Breast epithelium (tissue), 4 donors: ENCODE measurements around the gene SIGLEC10. TPM values are rescaled to one million over a fixed set of nuclear protein-coding genes. Genes with fewer than 3 reads are reported as not detected.
"Not testable (repeated sequence)": the region's sequence is repeated elsewhere in the genome, so short reads cannot be mapped to it uniquely, and the experiment has no call there.

ENCODE experiments used
- DNase-seq, 2 donors: peaks; one replicate each; pipeline ENCODE4 v3.0.0-alpha.2; 2019; ENCODE audit warnings: low spot score in 2 of 2
- H3K27ac ChIP-seq, 2 donors: fragments of 200-600 bp; sonication (generic) in 1 of 2; one replicate each; pipeline ENCODE4 v1.5.1; 2016 to 2019; ENCODE audit warnings: mild to moderate bottlenecking in 1 of 2
- H3K27me3 ChIP-seq, 2 donors: fragments of 200-600 bp; sonication (generic) in 1 of 2; one replicate each; pipeline versions ENCODE4 v1.5.1 to v1.6.0; 2017 to 2019; ENCODE audit warnings: control low read depth in 1 of 2, mild to moderate bottlenecking in 1 of 2
- H3K36me3 ChIP-seq: fragments of 200-600 bp; one replicate; pipeline ENCODE4 v1.5.1; 2019
- H3K4me1 ChIP-seq, 2 donors: fragments of 200-600 bp; sonication (generic); one replicate each; pipeline ENCODE4 v1.5.1; 2016 to 2019; ENCODE audit warnings: control low read depth in 1 of 2
- H3K4me3 ChIP-seq, 3 donors: fragments of 200-600 bp; sonication (generic); 1 replicate in 2 of 3; 2 replicates in 1 of 3; pipeline ENCODE4 v1.5.1; 2016 to 2019; ENCODE audit warnings: mild to moderate bottlenecking in 3 of 3, moderate library complexity in 2 of 3
- H3K9me3 ChIP-seq, 2 donors: fragments of 200-600 bp; sonication (generic) in 1 of 2; one replicate each; pipeline ENCODE4 v1.5.1; 2016 to 2019; ENCODE audit warnings: control low read depth in 1 of 2
- POLR2A ChIP-seq: fragments of 450-650 bp; IDR thresholded peaks from one replicate; pipeline ENCODE4 v1.6.1; 2016; ENCODE audit warnings: antibody characterized with exemption, mild to moderate bottlenecking, moderate library complexity
- POLR2AphosphoS5 ChIP-seq, 3 donors: sonication (generic); formaldehyde crosslinking; IDR thresholded peaks; one replicate each; pipeline ENCODE4 v1.6.1; 2017; ENCODE audit warnings: antibody characterized with exemption in 3 of 3
- intact Hi-C: fragments of 100-400 bp; cut with DNase I; formaldehyde crosslinking; loops from one replicate; pipeline ENCODE4 v1.15.1; 2023; ENCODE audit warnings: low total_unique reads
- total RNA-seq, 3 donors: library from RNA; depleted of rRNA; stranded (reverse); fragments of >200 nt; gene quantifications; one replicate each; pipeline ENCODE4 v1.1.0, GENCODE V29; 2016
- TF ChIP-seq, protein P1 (sequence below), 3 donors: fragments of 450-650 bp; IDR thresholded peaks; one replicate each; pipeline ENCODE4 v1.5.1; 2016 to 2017; ENCODE audit warnings: antibody characterized with exemption in 3 of 3, mild to moderate bottlenecking in 3 of 3, moderate library complexity in 3 of 3

Gene SIGLEC10
- total RNA-seq, 3 donors from 2014 or later = 1.8 to 17.0 (median 10.2) TPM

- no peak for TF ChIP-seq POLR2A
- TF ChIP-seq POLR2AphosphoS5 (IDR thresholded peaks at IDR 0.05) = no peak
- TF ChIP-seq, protein P1, sequence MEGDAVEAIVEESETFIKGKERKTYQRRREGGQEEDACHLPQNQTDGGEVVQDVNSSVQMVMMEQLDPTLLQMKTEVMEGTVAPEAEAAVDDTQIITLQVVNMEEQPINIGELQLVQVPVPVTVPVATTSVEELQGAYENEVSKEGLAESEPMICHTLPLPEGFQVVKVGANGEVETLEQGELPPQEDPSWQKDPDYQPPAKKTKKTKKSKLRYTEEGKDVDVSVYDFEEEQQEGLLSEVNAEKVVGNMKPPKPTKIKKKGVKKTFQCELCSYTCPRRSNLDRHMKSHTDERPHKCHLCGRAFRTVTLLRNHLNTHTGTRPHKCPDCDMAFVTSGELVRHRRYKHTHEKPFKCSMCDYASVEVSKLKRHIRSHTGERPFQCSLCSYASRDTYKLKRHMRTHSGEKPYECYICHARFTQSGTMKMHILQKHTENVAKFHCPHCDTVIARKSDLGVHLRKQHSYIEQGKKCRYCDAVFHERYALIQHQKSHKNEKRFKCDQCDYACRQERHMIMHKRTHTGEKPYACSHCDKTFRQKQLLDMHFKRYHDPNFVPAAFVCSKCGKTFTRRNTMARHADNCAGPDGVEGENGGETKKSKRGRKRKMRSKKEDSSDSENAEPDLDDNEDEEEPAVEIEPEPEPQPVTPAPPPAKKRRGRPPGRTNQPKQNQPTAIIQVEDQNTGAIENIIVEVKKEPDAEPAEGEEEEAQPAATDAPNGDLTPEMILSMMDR (IDR thresholded peaks at IDR 0.05) = no peak
- peaks cover 0 to 18% of the 10 kb centered on the region in 2 donors for H3K27me3 ChIP-seq
- H3K4me3 ChIP-seq = no peak overlapping the region
- H3K4me1 ChIP-seq = no peaks in the 10 kb centered on the region
- intact Hi-C loops = no loop called here
- H3K36me3 ChIP-seq = no peaks in the 10 kb centered on the region
- H3K27ac ChIP-seq = no peak overlapping the region
- DNase-seq = no peak
- H3K9me3 ChIP-seq = no peaks in the 10 kb centered on the region
Observed at GRCh38 chr19:51427201-51427600, 9.8 kb upstream of the SIGLEC10 start.

DNA sequence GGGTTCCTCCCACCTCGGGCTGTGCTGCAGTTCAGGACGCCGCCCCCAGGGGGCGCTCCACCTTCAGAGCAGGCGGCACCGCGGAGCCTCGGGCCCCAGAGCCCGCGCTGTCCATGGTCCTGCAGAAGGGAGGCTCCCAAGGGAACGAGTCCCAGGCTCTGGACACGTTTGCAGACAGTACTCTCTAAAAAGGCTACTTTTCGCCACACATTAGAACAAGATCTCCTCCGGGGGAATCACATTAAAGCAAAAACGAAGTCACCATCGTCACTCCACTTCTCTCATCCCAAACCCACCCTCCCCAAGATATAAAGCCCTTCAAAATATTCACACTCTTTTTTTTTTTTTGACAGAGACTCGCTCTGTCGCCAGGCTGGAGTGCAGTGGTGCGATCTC lies 4.6 kb upstream of the SIGLEC10 start:
- Histone ChIP-seq H3K4me3 (no peak overlapping the region), H3K9me3 (no peaks in the 10 kb centered on the region), H3K27me3 (peaks cover 0 to 34% of the 10 kb centered on the region in 2 donors), H3K36me3 (no peaks in the 10 kb centered on the region), H3K27ac (no peak overlapping the region), H3K4me1 (no peaks in the 10 kb centered on the region)
- intact Hi-C loops = no loop called here
- DNase-seq = peak; percentile 26 to 86
- TF ChIP-seq, protein P1 (IDR thresholded peaks at IDR 0.05) = peak in 2 of 3 donors; percentile 75 to 94
- no peak for TF ChIP-seq POLR2AphosphoS5 (IDR thresholded peaks at IDR 0.05)
- TF ChIP-seq POLR2A = no peak

GRCh38 chr19:51421229-51422052 lies 4.0 kb upstream of the SIGLEC10 start:
- TF ChIP-seq POLR2AphosphoS5 (IDR thresholded peaks at IDR 0.05) = no peak
- TF ChIP-seq, protein P1 (IDR thresholded peaks at IDR 0.05) = no peak
- no peak for TF ChIP-seq POLR2A
- DNase-seq = no peak
- Histone ChIP-seq H3K27me3 (peaks cover 0 to 35% of the 10 kb centered on the region in 2 donors), H3K27ac (no peak overlapping the region), H3K4me1 (no peaks in the 10 kb centered on the region), H3K36me3 (no peaks in the 10 kb centered on the region), H3K9me3 (no peaks in the 10 kb centered on the region), H3K4me3 (no peak overlapping the region)
- intact Hi-C loops = no loop called here

GRCh38 chr19:51420511-51420910 lies 3.1 kb upstream of the SIGLEC10 start:
- H3K4me3 ChIP-seq, H3K9me3 ChIP-seq, intact Hi-C loops, DNase-seq, H3K27ac ChIP-seq, H3K4me1 ChIP-seq, H3K36me3 ChIP-seq: not testable (repeated sequence)
- H3K27me3 ChIP-seq = peaks cover 0 to 36% of the 10 kb centered on the region in 2 donors

DNA sequence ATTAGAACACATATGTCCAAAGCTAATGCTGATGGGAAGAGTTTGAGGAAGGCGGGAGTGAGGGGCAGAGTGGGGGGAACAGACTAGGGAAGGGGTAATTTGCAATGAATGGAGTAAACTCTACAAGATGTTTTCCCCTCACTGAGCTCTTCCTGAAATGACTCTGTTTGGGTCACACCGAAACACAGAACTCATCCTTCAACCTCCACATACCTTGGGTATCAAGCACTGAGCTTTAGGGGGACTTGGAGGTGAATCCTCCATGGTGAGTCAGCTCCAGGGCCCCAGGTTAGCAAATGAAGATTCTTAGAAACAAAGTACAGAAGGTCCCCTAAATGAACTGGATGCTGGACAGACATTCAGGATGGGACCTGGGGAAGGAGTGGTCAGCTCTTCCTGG lies 1.3 kb upstream of the SIGLEC10 start:
- no peaks in the 10 kb centered on the region for H3K9me3 ChIP-seq
- DNase-seq = no peak
- peaks cover 0 to 41% of the 10 kb centered on the region in 2 donors for H3K27me3 ChIP-seq
- intact Hi-C loops = no loop called here
- no peaks in the 10 kb centered on the region for H3K4me1 ChIP-seq
- no peak for TF ChIP-seq POLR2A
- TF ChIP-seq, protein P1 (IDR thresholded peaks at IDR 0.05) = no peak
- TF ChIP-seq POLR2AphosphoS5 (IDR thresholded peaks at IDR 0.05) = no peak
- no peak overlapping the region for H3K27ac ChIP-seq
- H3K36me3 ChIP-seq = no peaks in the 10 kb centered on the region
- H3K4me3 ChIP-seq = no peak overlapping the region
